GM23338 (cell line): ENCODE measurements around the gene MGAT5.

Experiments used
- CTCF ChIP-seq, 2 experiments: fragments of 200-600 bp in 1 of 2; sonication (generic) in 1 of 2; conservative IDR thresholded peaks; 2 replicates each; pipeline versions ENCODE4 v1.5.1 to v1.6.1; 2016 to 2017; ENCODE audit warnings: antibody characterized with exemption in 2 of 2, low read depth in 2 of 2, mild to moderate bottlenecking in 2 of 2, moderate library complexity in 1 of 2
- ETS1 ChIP-seq: IDR thresholded peaks from 2 replicates; pipeline ENCODE4 v1.6.1; 2016; ENCODE audit warnings: antibody characterized with exemption
- EZH2phosphoT487 ChIP-seq: fragments of 200-600 bp; sonication (generic); IDR thresholded peaks from one replicate; pipeline ENCODE4 v1.8.1; 2018; ENCODE audit warnings: antibody characterized with exemption; ENCODE audit not compliant: unreplicated experiment

DNA sequence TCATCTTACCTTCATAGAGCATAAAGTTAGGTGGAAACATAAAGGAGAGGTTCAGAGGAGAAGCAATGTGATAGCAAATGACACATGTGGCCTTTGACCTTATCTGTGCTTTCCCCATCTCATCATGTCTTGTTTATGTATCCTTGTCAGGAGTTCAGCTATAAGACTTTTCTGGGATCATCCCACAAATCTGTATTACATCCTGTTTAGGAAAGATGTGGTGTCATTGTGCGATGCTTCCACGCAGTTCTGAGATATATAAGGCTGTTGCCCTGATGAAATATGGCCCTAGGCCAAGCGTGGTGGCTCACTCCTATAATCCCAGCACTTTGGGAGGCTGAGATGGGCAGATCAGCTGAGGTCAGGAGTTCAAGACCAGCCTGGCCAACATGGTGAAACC is 15.5 kb upstream of the MGAT5 start:
- TF ChIP-seq CTCF (conservative IDR thresholded peaks at IDR 0.05; ENCODE audit: low read depth in 2 of 2) (no peak), EZH2phosphoT487 (no peak), ETS1 (no peak)
